Peyer's patch (tissue), 4 donors: ENCODE results near the gene SLCO1B1.
"Not testable (repeated sequence)": the region's sequence is repeated elsewhere in the genome, so short reads cannot be mapped to it uniquely, and the experiment has no call there.

Experiments
- CTCF ChIP-seq, 6 experiments: fragments of 450-650 bp in 4 of 6; fragments of 200-600 bp in 2 of 6; sonication (generic) in 1 of 6; IDR thresholded peaks; one replicate each; pipeline ENCODE4 v1.5.1; 2017 to 2019; ENCODE audit warnings: antibody characterized with exemption in 6 of 6, mild to moderate bottlenecking in 3 of 6, moderate library complexity in 1 of 6
- POLR2A ChIP-seq, 2 donors: fragments of 450-650 bp; IDR thresholded peaks; one replicate each; pipeline ENCODE4 v1.5.1; 2017; ENCODE audit warnings: antibody characterized with exemption in 2 of 2, mild to moderate bottlenecking in 2 of 2, moderate library complexity in 2 of 2

GRCh38 chr12:21084753-21085152, 46.2 kb upstream of the SLCO1B1 start:
- TF ChIP-seq CTCF, POLR2A (IDR thresholded peaks at IDR 0.05): not testable (repeated sequence)
